ENCODE data around the gene AGAP5. TPM values are rescaled to one million over a fixed set of nuclear protein-coding genes. Genes with fewer than 3 reads are reported as not detected.

AGAP5 gene
- total and polyA plus RNA-seq, 2 of the 13 experiments (the other 11 are each of a cell fraction or from before 2014, with no cell fraction given) = 5.3 to 7.9 TPM

- no peak for TF ChIP-seq ISX (CRISPR knock-in tag; conservative IDR thresholded peaks at IDR 0.05)
- TF ChIP-seq ZNF746 (CRISPR knock-in tag; IDR thresholded peaks at IDR 0.05) = no peak
- TF ChIP-seq KAT2B (IDR thresholded peaks at IDR 0.05; ENCODE audit: borderline replicate concordance, low read depth, low read length) = no peak
- no peak for TF ChIP-seq RARG (CRISPR knock-in tag; IDR thresholded peaks at IDR 0.05; ENCODE audit: low read depth)
Measured at GRCh38 chr10:73653195-73653594, 44.7 kb downstream of the AGAP5 start (continued).

DNA sequence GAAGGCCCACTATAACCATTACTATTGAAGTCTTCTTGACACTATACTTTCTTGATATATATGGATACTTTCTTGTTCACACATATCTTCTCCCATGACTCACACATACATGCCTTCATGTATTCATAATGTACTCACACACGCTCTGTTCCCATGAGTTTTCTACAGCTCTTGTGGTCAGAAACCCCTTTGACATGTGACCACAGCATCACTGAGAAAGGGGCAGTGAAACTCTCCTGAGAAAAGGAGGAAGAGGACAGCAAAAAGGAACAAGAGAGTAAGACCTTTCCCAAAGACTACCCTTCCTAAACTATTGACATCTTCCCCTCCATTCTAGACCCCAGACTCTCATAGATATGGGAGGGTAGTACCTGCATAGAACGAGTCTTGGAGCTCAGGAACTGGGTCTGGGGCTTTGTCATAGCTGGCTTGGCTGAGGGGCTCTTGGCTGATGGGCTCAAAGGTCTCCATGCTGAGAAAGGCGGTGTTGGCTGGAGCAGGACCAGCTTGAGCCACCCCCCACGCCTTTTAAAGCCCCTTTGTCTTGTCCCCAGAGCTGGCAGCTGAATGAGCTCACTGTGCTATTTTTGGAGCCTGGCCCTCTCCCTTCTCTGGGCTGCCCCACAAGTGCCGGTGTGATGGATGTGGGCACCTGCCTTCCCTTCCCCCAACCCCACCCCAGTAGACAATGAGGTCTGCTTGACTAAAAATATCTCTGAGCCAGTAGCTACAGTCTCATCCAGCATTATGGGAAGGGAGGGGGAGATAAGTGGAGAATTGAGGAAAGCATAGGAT is 47.2 kb downstream of the AGAP5 start:
- no peaks in the 10 kb centered on the region for H3K79me2 ChIP-seq (ENCODE audit: insufficient read depth, low read length)
- ATAC-seq = no peak
- H3K4me3 ChIP-seq (replicated peaks in 1 of 3; ENCODE audit: insufficient read depth in 1 of 3, low read depth in 2 of 3, low read length in 3 of 3) = no peak overlapping the region
- BruUV-seq (replicated peaks) = no TSS peak
- in situ Hi-C loops (cut with HindIII; ENCODE audit: extremely low pct_ligation_motif_present, low pct_unique_long_range_greater_than_20kb) = no loop called here
- H3K9me3 ChIP-seq (ENCODE audit: low read length) = no peaks in the 10 kb centered on the region
- no peak for FAIRE-seq
- peaks cover 27% of the 10 kb centered on the region for H3K4me1 ChIP-seq (ENCODE audit: insufficient read depth, low read length)
- H3K27me3 ChIP-seq (ENCODE audit: control insufficient read depth in 1 of 2, insufficient read depth in 2 of 2, low read length in 2 of 2) = peaks cover 3 to 6% of the 10 kb centered on the region in 2 experiments; a peak in 1 of 5 replicates
- no peak overlapping the region for H3K4me2 ChIP-seq (ENCODE audit: low read depth, low read length)
- H4K20me1 ChIP-seq (ENCODE audit: insufficient read depth, low read length) = no peaks in the 10 kb centered on the region
- H2AFZ ChIP-seq (ENCODE audit: low read length) = no peak overlapping the region
- WGBS (ENCODE audit: low lambda C conversion rate) = 14% methylated on average over 5 of the region's 5 CpGs
- POLR2A ChIA-PET = no interaction called here
- intact Hi-C loops (cut with micrococcal nuclease; ENCODE audit: unreplicated experiment) = no loop called here
- H3K36me3 ChIP-seq (replicated peaks in 1 of 2; ENCODE audit: control insufficient read depth in 1 of 2, insufficient read depth in 2 of 2, low read length in 2 of 2) = no peaks in the 10 kb centered on the region
- no peak for DNase-seq (ENCODE audit: low spot score)
- no peak overlapping the region for H3K9ac ChIP-seq (ENCODE audit: insufficient read depth, low read depth, low read length)
- H3K27ac ChIP-seq (ENCODE audit: extremely low read length, insufficient read depth, low read length) = no peak overlapping the region
- CTCF ChIA-PET (ENCODE audit: low intra/inter-chr PET ratio, low total read pairs) = no interaction called here
- TF ChIP-seq ETV6 (CRISPR knock-in tag; conservative IDR thresholded peaks at IDR 0.05) (no peak), PCBP2 (optimal IDR thresholded peaks at IDR 0.05; ENCODE audit: low read depth, low read length, poor library complexity, severe bottlenecking) (no peak), ZNF121 (CRISPR knock-in tag; IDR thresholded peaks at IDR 0.05) (no peak), MLLT10 (CRISPR knock-in tag; IDR thresholded peaks at IDR 0.05) (no peak), ZNF788 (CRISPR knock-in tag; IDR thresholded peaks at IDR 0.05; ENCODE audit: borderline replicate concordance) (no peak), ZNF331 (CRISPR knock-in tag; IDR thresholded peaks at IDR 0.05) (no peak), ZNF512 (CRISPR knock-in tag; IDR thresholded peaks at IDR 0.05) (no peak), ZKSCAN8 (CRISPR knock-in tag; IDR thresholded peaks at IDR 0.05; ENCODE audit: borderline replicate concordance) (no peak), SCMH1 (CRISPR knock-in tag; IDR thresholded peaks at IDR 0.05; ENCODE audit: borderline replicate concordance) (no peak), ISL2 (CRISPR knock-in tag; IDR thresholded peaks at IDR 0.05) (no peak), HDAC1 (CRISPR knock-in tag; IDR thresholded peaks at IDR 0.05) (no peak), ZNF552 (CRISPR knock-in tag; IDR thresholded peaks at IDR 0.05; ENCODE audit: borderline replicate concordance) (no peak), ELK4 (CRISPR knock-in tag; IDR thresholded peaks at IDR 0.05; ENCODE audit: borderline replicate concordance) (no peak), ZNF101 (CRISPR knock-in tag; IDR thresholded peaks at IDR 0.05; ENCODE audit: borderline replicate concordance, low read depth) (no peak), THAP7 (CRISPR knock-in tag; IDR thresholded peaks at IDR 0.05) (no peak), ZBTB1 (CRISPR knock-in tag; IDR thresholded peaks at IDR 0.05; ENCODE audit: borderline replicate concordance) (no peak), KDM4B (CRISPR knock-in tag; IDR thresholded peaks at IDR 0.05) (no peak), CBX5 (CRISPR knock-in tag; IDR thresholded peaks at IDR 0.05; ENCODE audit: borderline replicate concordance) (no peak)

Measured in HepG2 (cell line).